HG02759 (cell line): ENCODE data around the gene KCNT2.

ENCODE experiments used
- ATAC-seq: cut with Tn5 transposase; IDR thresholded peaks from one replicate; pipeline ENCODE4 v1.9.1; 2021; ENCODE audit warnings: mild to moderate bottlenecking, moderate library complexity; ENCODE audit not compliant: unreplicated experiment

The KCNT2 gene

GRCh38 chr1:196229546-196229945 is 378.7 kb downstream of the KCNT2 start:
- ATAC-seq = no peak

GRCh38 chr1:196214866-196215265 is 393.4 kb downstream of the KCNT2 start:
- ATAC-seq = no peak

- no peak for ATAC-seq
Observed at GRCh38 chr1:196209983-196210382, 398.3 kb downstream of the KCNT2 start.

- no peak for ATAC-seq
Observed at GRCh38 chr1:196209265-196209664, 399.0 kb downstream of the KCNT2 start.

GRCh38 chr1:196207612-196208217 is 400.5 kb downstream of the KCNT2 start:
- no peak for ATAC-seq

- no peak for ATAC-seq
Observed at GRCh38 chr1:196205882-196206281, 402.4 kb downstream of the KCNT2 start.

GRCh38 chr1:196196486-196196885 is 411.8 kb downstream of the KCNT2 start:
- no peak for ATAC-seq

GRCh38 chr1:196193896-196194559 is 414.2 kb downstream of the KCNT2 start:
- no peak for ATAC-seq

GRCh38 chr1:196183941-196184340 is 424.3 kb downstream of the KCNT2 start:
- no peak for ATAC-seq

- ATAC-seq = no peak
Observed at GRCh38 chr1:196181594-196181878, 426.7 kb downstream of the KCNT2 start.

- ATAC-seq = no peak
Observed at GRCh38 chr1:196180847-196181593, 427.2 kb downstream of the KCNT2 start.

- no peak for ATAC-seq
Observed at GRCh38 chr1:196178083-196178635, 430.1 kb downstream of the KCNT2 start.
